Heart left ventricle (tissue), 16 donors: ENCODE data around the gene HSPB6. TPM values are rescaled to one million over a fixed set of nuclear protein-coding genes. Genes with fewer than 3 reads are reported as not detected.

Experiments
- ATAC-seq, 4 donors: fragments of 200-7000 bp; cut with Tn5 transposase; one replicate each; pipeline ENCODE4 v1.9.1; 2020 to 2022; ENCODE audit warnings: moderate library complexity in 4 of 4, mild to moderate bottlenecking in 3 of 4, moderate number of reproducible peaks in 1 of 4
- DNase-seq, 5 donors: peaks; one replicate each; pipeline ENCODE4 v3.0.0-alpha.2; 2020
- H3K27ac ChIP-seq, 12 donors: fragments of 200-600 bp; sonication (generic) in 4 of 12; one replicate each; pipeline versions ENCODE4 v1.5.0 to v1.8.0; 2016 to 2022; ENCODE audit warnings: mild to moderate bottlenecking in 2 of 12
- H3K27me3 ChIP-seq, 9 donors: fragments of 200-600 bp; sonication (generic) in 2 of 9; one replicate each; pipeline versions ENCODE4 v1.5.1 to v1.8.0; 2016 to 2022; ENCODE audit warnings: mild to moderate bottlenecking in 3 of 9
- H3K36me3 ChIP-seq, 9 donors: fragments of 200-600 bp; sonication (generic) in 2 of 9; one replicate each; pipeline versions ENCODE4 v1.5.0 to v1.8.0; 2018 to 2022; ENCODE audit warnings: mild to moderate bottlenecking in 2 of 9
- H3K4me1 ChIP-seq, 12 donors: fragments of 200-600 bp; sonication (generic) in 4 of 12; one replicate each; pipeline versions ENCODE4 v1.5.0 to v1.8.0; 2016 to 2022; ENCODE audit warnings: mild to moderate bottlenecking in 3 of 12
- H3K4me3 ChIP-seq, 12 donors: fragments of 200-600 bp; sonication (generic) in 4 of 12; one replicate each; pipeline versions ENCODE4 v1.5.0 to v1.8.0; 2017 to 2022; ENCODE audit warnings: mild to moderate bottlenecking in 9 of 12, moderate library complexity in 4 of 12
- H3K9me3 ChIP-seq, 12 donors: fragments of 200-600 bp; sonication (generic) in 4 of 12; one replicate each; pipeline versions ENCODE4 v1.5.0 to v1.8.0; 2016 to 2022; ENCODE audit warnings: mild to moderate bottlenecking in 1 of 12
- POLR2A ChIP-seq, 2 donors: fragments of 450-650 bp; IDR thresholded peaks; one replicate each; pipeline ENCODE4 v1.6.1; 2017; ENCODE audit warnings: antibody characterized with exemption in 2 of 2, mild to moderate bottlenecking in 2 of 2, moderate library complexity in 2 of 2
- WGBS, 4 donors: extraction: QIAGEN DNeasy Blood & Tissue Kit in 2 of 4; methylation state at CpG; one replicate each; pipeline versions ENCODE4 v1.1.5 to v1.1.7; 2013 to 2018; 5-methylcytosine and 5-hydroxymethylcytosine counted together
- intact Hi-C, 10 donors: fragments of 100-400 bp; cut with DNase I; formaldehyde crosslinking; loops; one replicate each; pipeline versions ENCODE4 v1.11.1 to v1.14.2; 2022
- polyA plus RNA-seq, 2 donors: library from polyadenylated mRNA; stranded (reverse); fragments of 200-250 nt; gene quantifications; one replicate each; pipeline ENCODE4 v1.2.3, GENCODE V29; 2013
- total RNA-seq, 9 donors: library from RNA; depleted of rRNA in 2 of 9; stranded (reverse); fragments of >200 nt in 2 of 9; fragmentation: NEBNext Ultra II Directional in 3 of 9; extraction: Animal tissue kit (Norgen Biotek cat#: 25700) in 3 of 9; gene quantifications; one replicate each; pipeline versions ENCODE4 v1.1.0 to v1.2.4, GENCODE V29; 2016 to 2023
- TF ChIP-seq, protein P1 (sequence below), 12 donors: fragments of 200-600 bp; sonication (generic) in 4 of 12; IDR thresholded peaks; one replicate each; pipeline versions ENCODE4 v1.5.0 to v1.8.0; 2018 to 2022; ENCODE audit warnings: antibody characterized with exemption in 12 of 12, mild to moderate bottlenecking in 5 of 12
- donor health status: ischemic (EF 13 %, LVEDD 7.1; RV severe dilation, severe dysfunction).
- donor health status: healthy with polysubstance abuse.
- donor health status: DM: no; HTN: yes; CAD: no.
- donor health status: DM: no; HTN: no; CAD: no.
- donor health status: ischemic (EF 25% LVEDD 6.9; RV normal size, moderate dysfunction).
- donor health status: ischemic (EF 25% LVEDD 5.7; RV mildly dilated, moderate dysfunction).
- donor health status: healthy.
- donor health status: DM: yes; HTN: yes; CAD: no.
- donor health status: ischemic (EF 35%, LVEDD 5.7; RV mildly dilated, moderate dysfunction).
- donor health status: nonischemic (EF 11% LVEDD 7.7; RV severe dilation, severe dysfunction).
- donor health status: DM: yes; HTN: yes; CAD: no.
- donor health status: PGD.
- donor health status: ischemic (EF 29% LVEDD 5.4; RV normal size, mild dysfunction).
- donor health status: nonischemic (EF 23%, LVEDD 6.1; RV moderate dilation, normal function).

HSPB6 gene
- total and polyA plus RNA-seq, 11 donors, result 156 to 1,012 (median 585) TPM

DNA sequence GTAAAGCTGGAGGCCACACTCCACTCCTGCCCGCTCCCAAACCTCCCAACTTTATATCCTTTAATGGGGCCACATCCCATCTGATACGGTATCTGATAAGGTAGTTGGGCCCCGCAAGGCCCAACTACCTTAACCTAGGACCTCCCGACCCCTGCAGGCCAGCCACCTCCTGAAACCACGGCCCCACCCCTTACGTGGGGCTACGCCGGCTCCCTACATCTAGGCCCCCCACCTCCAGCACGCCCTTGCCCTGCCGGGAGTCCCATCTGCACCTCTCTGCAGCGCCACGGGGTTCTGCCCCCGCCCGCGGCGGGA lies 16.8 kb downstream of the HSPB6 start:
- Histone ChIP-seq H3K36me3 (peaks cover 0 to 50% (median 45%) of the 10 kb centered on the region in 9 donors), H3K27me3 (no peaks in the 10 kb centered on the region), H3K4me3 (peak overlapping the region; percentile 20 to 80 (median 64)), H3K4me1 (peaks cover 7 to 52% (median 23%) of the 10 kb centered on the region in 12 donors), H3K9me3 (no peaks in the 10 kb centered on the region), H3K27ac (peak overlapping the region in 11 of 12 donors; percentile 38 to 89 (median 64))
- ATAC-seq (no peak), DNase-seq (no peak)
- 1 to 4% (median 3%) methylated on average over 16 of the region's 16 CpGs for WGBS, 4 donors
- intact Hi-C loops, result loop anchor here in 4 of 10 donors (1.0 to 10.0 kb wide), 4 partner anchors 17 to 315 kb away; partner anchors contain the start of genes LRFN3 (in 2 of the 4), HSPB6 (in 1 of the 4), THAP8 (in 1 of the 4) and WDR62 (in 1 of the 4)
- no peak for TF ChIP-seq POLR2A (IDR thresholded peaks at IDR 0.05)
- TF ChIP-seq, protein P1, sequence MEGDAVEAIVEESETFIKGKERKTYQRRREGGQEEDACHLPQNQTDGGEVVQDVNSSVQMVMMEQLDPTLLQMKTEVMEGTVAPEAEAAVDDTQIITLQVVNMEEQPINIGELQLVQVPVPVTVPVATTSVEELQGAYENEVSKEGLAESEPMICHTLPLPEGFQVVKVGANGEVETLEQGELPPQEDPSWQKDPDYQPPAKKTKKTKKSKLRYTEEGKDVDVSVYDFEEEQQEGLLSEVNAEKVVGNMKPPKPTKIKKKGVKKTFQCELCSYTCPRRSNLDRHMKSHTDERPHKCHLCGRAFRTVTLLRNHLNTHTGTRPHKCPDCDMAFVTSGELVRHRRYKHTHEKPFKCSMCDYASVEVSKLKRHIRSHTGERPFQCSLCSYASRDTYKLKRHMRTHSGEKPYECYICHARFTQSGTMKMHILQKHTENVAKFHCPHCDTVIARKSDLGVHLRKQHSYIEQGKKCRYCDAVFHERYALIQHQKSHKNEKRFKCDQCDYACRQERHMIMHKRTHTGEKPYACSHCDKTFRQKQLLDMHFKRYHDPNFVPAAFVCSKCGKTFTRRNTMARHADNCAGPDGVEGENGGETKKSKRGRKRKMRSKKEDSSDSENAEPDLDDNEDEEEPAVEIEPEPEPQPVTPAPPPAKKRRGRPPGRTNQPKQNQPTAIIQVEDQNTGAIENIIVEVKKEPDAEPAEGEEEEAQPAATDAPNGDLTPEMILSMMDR (IDR thresholded peaks at IDR 0.05), result peak in 1 of 12 donors; percentile 3

DNA sequence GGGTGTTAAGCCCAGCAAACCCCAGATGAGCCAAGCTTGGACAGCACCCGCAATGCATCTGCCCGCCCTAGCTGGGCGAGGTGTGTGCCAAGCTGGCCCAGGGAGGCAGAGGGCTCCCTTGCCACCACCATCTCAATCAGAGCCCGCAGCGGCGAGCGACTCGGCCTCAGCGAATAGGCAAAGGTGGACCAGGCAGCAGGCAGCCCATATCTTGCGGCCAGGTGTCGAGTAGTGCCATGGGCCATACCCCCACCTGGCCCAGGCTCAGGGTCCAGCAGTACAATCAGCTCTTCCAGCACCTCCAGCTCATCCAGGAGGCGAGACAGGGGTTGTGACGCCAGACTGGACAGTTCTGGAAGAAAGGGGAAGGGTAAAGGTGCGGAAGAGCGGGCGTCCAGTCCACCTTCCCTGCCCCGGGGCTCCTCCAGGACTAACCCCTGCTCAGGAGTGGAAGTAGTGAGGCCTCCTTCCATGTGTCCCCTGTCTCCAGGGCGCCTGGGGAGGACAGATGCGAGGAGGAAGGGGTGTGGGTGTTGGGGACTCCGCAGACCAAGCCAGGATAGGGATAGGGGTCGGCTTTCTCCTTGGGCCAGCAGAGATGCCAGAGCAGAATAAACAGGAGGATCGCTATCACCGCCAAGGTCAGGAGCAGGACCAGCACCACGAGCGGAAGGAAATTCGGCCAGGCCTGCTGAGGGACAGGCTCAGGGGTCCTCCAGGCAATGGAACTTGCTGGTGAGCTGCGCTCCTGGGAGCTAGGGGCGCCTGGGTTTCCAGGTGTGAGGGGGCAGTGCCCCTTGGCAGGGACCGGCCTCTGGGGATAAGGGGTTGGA lies 17.3 kb downstream of the HSPB6 start:
- TF ChIP-seq, protein P1 (IDR thresholded peaks at IDR 0.05), result no peak
- no peak for TF ChIP-seq POLR2A (IDR thresholded peaks at IDR 0.05)
- ATAC-seq (no peak), DNase-seq (no peak)
- H3K36me3 ChIP-seq, result peaks cover 0 to 56% (median 50%) of the 10 kb centered on the region in 9 donors
- H3K4me1 ChIP-seq, result peaks cover 5 to 50% (median 21%) of the 10 kb centered on the region in 12 donors
- no peaks in the 10 kb centered on the region for H3K27me3 ChIP-seq
- no peaks in the 10 kb centered on the region for H3K9me3 ChIP-seq
- 71 to 80% (median 73%) methylated on average over 28 to 29 of the region's 29 CpGs for WGBS, 4 donors
- peak overlapping the region in 5 of 12 donors; percentile 64 to 89 (median 78) for H3K27ac ChIP-seq
- intact Hi-C loops, result loop anchor here in 4 of 10 donors (1.0 to 10.0 kb wide), 4 partner anchors 18 to 315 kb away; partner anchors contain the start of genes LRFN3 (in 2 of the 4), HSPB6 (in 1 of the 4), THAP8 (in 1 of the 4) and WDR62 (in 1 of the 4)
- H3K4me3 ChIP-seq, result peak overlapping the region in 11 of 12 donors; percentile 42 to 80 (median 65)

DNA sequence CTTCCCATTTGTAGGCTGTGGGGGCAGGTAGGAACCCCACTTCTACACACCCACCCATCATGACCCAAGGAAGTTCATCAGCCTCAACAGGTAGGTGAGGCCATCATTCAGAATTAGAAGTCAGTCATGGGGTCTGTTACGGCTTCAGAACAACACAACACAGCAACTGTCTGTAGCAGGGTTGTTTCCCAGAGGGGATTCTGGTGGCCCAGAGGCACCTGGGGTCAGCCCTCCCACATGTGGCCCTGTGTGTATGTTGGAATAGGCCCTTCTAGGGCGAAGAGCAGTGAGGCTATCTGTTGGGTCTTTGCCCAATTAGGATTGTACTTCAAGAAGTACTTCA lies 18.0 kb downstream of the HSPB6 start:
- DNase-seq, result no peak
- Histone ChIP-seq H3K4me3 (no peak overlapping the region), H3K36me3 (peaks cover 0 to 60% (median 55%) of the 10 kb centered on the region in 9 donors), H3K9me3 (no peaks in the 10 kb centered on the region), H3K27ac (no peak overlapping the region), H3K4me1 (peaks cover 3 to 44% (median 15%) of the 10 kb centered on the region in 12 donors), H3K27me3 (no peaks in the 10 kb centered on the region)
- no peak for TF ChIP-seq POLR2A (IDR thresholded peaks at IDR 0.05)
- TF ChIP-seq, protein P1 (IDR thresholded peaks at IDR 0.05), result no peak
- ATAC-seq, result no peak
- intact Hi-C loops, result no loop called here
- WGBS, 4 donors, result 78 to 85% (median 82%) methylated on average over 2 of the region's 2 CpGs
